GM12878 (cell line): ENCODE data around the gene CLDN12. TPM values are rescaled to one million over a fixed set of nuclear protein-coding genes. Genes with fewer than 3 reads are reported as not detected.

ENCODE experiments used
- ATAC-seq: fragments of 200-7000 bp; cut with Tn5 transposase; 3 replicates; pipeline ENCODE4 v1.9.1; 2020; ENCODE audit warnings: mild to moderate bottlenecking, moderate library complexity
- BruUV-seq: library from RNA; stranded (reverse); fragments of 400-500 nt; replicated peaks from 2 replicates; lab custom pipeline; 2021; lab: Mats Ljungman, UMichigan
- CTCF ChIA-PET: fragments of 300-600 bp; sonication (Branson Sonifier 250); formaldehyde crosslinking; extraction: SDS; loops from one replicate; lab custom pipeline; 2021; ENCODE audit warnings: inconsistent platforms; lab: Yijun Ruan, JAX
- POLR2A ChIA-PET: fragments of 350-600 bp; formaldehyde crosslinking; extraction: SDS; loops from one replicate; lab custom pipeline; 2021; ENCODE audit warnings: inconsistent platforms; lab: Charles Lee
- RAD21 ChIA-PET: fragments of 300-600 bp; sonication (Branson Sonifier 250); formaldehyde crosslinking; loops from one replicate; lab custom pipeline; 2023; ENCODE audit warnings: antibody characterized with exemption; ENCODE audit not compliant: unreplicated experiment; lab: Charles Lee
- SMC1A ChIA-PET: fragments of 300-600 bp; sonication (Branson Sonifier 250); formaldehyde crosslinking; loops from one replicate; lab custom pipeline; 2023; ENCODE audit not compliant: unreplicated experiment, uncharacterized antibody; lab: Charles Lee
- DNase-seq: peaks from one replicate; pipeline ENCODE4 v3.0.0-alpha.2; 2011; ENCODE audit warnings: low read depth, low spot score
- FAIRE-seq: peaks from 3 replicates; lab custom pipeline; 2011; peaks lifted over from hg19 to GRCh38; lab: Jason Lieb, UNC
- H2AFZ ChIP-seq: 2 replicates; pipeline ENCODE4 v1.6.0; 2011; ENCODE audit warnings: low read depth, low read length, control low read depth; ENCODE audit not compliant: control insufficient read depth
- H3K27ac ChIP-seq: 2 replicates; pipeline ENCODE4 v1.5.1; 2011; ENCODE audit warnings: control low read depth; ENCODE audit not compliant: control insufficient read depth, insufficient read depth
- H3K27me3 ChIP-seq, 2 experiments: replicated peaks in 1 of 2; 2 replicates each; pipeline versions ENCODE4 v1.6.0 to v1.6.1; 2011; ENCODE audit warnings: low read length in 1 of 2; ENCODE audit not compliant: control insufficient read depth in 2 of 2, insufficient read depth in 2 of 2
- H3K36me3 ChIP-seq, 2 experiments: 2 replicates each; pipeline ENCODE4 v1.5.1; 2011; ENCODE audit warnings: low read length in 1 of 2; ENCODE audit not compliant: control insufficient read depth in 2 of 2, insufficient read depth in 2 of 2
- H3K4me1 ChIP-seq: 2 replicates; pipeline ENCODE4 v1.6.1; 2011; ENCODE audit warnings: mild to moderate bottlenecking, low read length, moderate library complexity, mixed read lengths; ENCODE audit not compliant: control insufficient read depth, insufficient read depth
- H3K4me2 ChIP-seq: 2 replicates; pipeline ENCODE4 v1.6.0; 2011; ENCODE audit warnings: control low read depth; ENCODE audit not compliant: control insufficient read depth, insufficient read depth
- H3K4me3 ChIP-seq: fragments of 200-600 bp; sonication (generic); 2 replicates; pipeline ENCODE4 v1.5.1; 2016
- H3K79me2 ChIP-seq: 2 replicates; pipeline ENCODE4 v1.6.0; 2011; ENCODE audit warnings: low read length; ENCODE audit not compliant: control insufficient read depth, insufficient read depth
- H3K9ac ChIP-seq: 2 replicates; pipeline ENCODE4 v1.8.0; 2011; ENCODE audit warnings: low read length, control low read depth, mixed read lengths; ENCODE audit not compliant: control insufficient read depth, insufficient read depth
- H3K9me3 ChIP-seq: replicated peaks from 3 replicates; pipeline ENCODE4 v1.5.1; 2011; ENCODE audit warnings: mild to moderate bottlenecking, low read length; ENCODE audit not compliant: control insufficient read depth, insufficient read depth
- H4K20me1 ChIP-seq: 2 replicates; pipeline ENCODE4 v1.6.0; 2011; ENCODE audit not compliant: control insufficient read depth, insufficient read depth
- BACH1 ChIP-seq: fragments of 450-650 bp; IDR thresholded peaks from 2 replicates; pipeline ENCODE4 v1.6.1; 2017; ENCODE audit warnings: mild to moderate bottlenecking, borderline replicate concordance
- EP300 ChIP-seq, 2 experiments: fragments of 150-350 bp in 1 of 2; IDR thresholded peaks; 2 replicates each; pipeline ENCODE4 v1.6.1; 2011 to 2012; ENCODE audit warnings: low read depth in 2 of 2, low read length in 2 of 2, borderline replicate concordance in 1 of 2, improper control_type of control experiment in 1 of 2, inconsistent platforms in 1 of 2; ENCODE audit not compliant: control insufficient read depth in 1 of 2
- HDAC2 ChIP-seq: fragments of 200-600 bp; sonication (generic); IDR thresholded peaks from 2 replicates; pipeline ENCODE4 v1.6.1; 2017
- NFXL1 ChIP-seq: fragments of 450-650 bp; IDR thresholded peaks from 2 replicates; pipeline ENCODE4 v1.6.1; 2017; ENCODE audit warnings: antibody characterized with exemption, mild to moderate bottlenecking, borderline replicate concordance
- RBBP5 ChIP-seq: fragments of 200-600 bp; sonication (generic); conservative IDR thresholded peaks from 2 replicates; pipeline ENCODE4 v1.6.1; 2016
- WGBS: methylation state at CpG from one replicate; pipeline ENCODE4 v1.1.6; 2016; ENCODE audit warnings: low lambda C conversion rate; ENCODE audit not compliant: insufficient replicate concordance, insufficient coverage; ENCODE audit errors: missing lambda C conversion rate; 5-methylcytosine and 5-hydroxymethylcytosine counted together
- in situ Hi-C: fragments of 300-500 bp; cut with MboI; formaldehyde crosslinking; loops from 9 replicates; pipeline ENCODE4 v1.14.3; 2018; ENCODE audit warnings: mixed read lengths
- intact Hi-C: fragments of 100-400 bp; cut with micrococcal nuclease; formaldehyde crosslinking; loops from one replicate; pipeline ENCODE4 v1.14.2; 2022; ENCODE audit not compliant: unreplicated experiment
- polyA plus RNA-seq, 11 experiments: library from polyadenylated mRNA; depleted of rRNA in 4 of 11; unstranded in 6 of 11; stranded (reverse) in 5 of 11; fragments of >200 nt; fragmentation: Nextera tagmentation in 4 of 11; fragmentation: Illumina TruSeq in 1 of 11; extraction: Ambion mirVana in 4 of 11; extraction: Trizol in 1 of 11; gene quantifications; 1 replicate in 1 of 11; 2 replicates in 10 of 11; pipeline versions ENCODE4 v1.2.1 to v1.2.3, GENCODE V29; 2011 to 2016; ENCODE audit warnings: inconsistent platforms in 2 of 11, missing spikeins in 2 of 11, low read depth in 1 of 11
- total RNA-seq, 4 experiments: library from RNA; depleted of rRNA in 3 of 4; stranded (reverse); fragments of >200 nt in 3 of 4; fragmentation: Illumina TruSeq in 1 of 4; extraction: Trizol in 1 of 4; gene quantifications; 2 replicates each; pipeline versions ENCODE4 v1.2.1 to v1.2.3, GENCODE V29; 2013 to 2021
- TF ChIP-seq, protein P1 (sequence below), 3 experiments: IDR thresholded peaks in 2 of 3; conservative IDR thresholded peaks in 1 of 3; 2 replicates each; pipeline ENCODE4 v1.5.1; 2011; ENCODE audit warnings: low read depth in 3 of 3, low read length in 3 of 3, mild to moderate bottlenecking in 3 of 3, control low read depth in 2 of 3, moderate library complexity in 2 of 3, inconsistent platforms in 1 of 3, mixed read lengths in 1 of 3; ENCODE audit not compliant: control insufficient read depth in 2 of 3, insufficient read depth in 1 of 3; ENCODE audit errors: extremely low read depth in 1 of 3

Gene CLDN12
- total and polyA plus RNA-seq, 10 of the 15 experiments (the other 5 are each of a cell fraction or from before 2014, with no cell fraction given): 3.1 to 41.1 (median 6.8) TPM

DNA sequence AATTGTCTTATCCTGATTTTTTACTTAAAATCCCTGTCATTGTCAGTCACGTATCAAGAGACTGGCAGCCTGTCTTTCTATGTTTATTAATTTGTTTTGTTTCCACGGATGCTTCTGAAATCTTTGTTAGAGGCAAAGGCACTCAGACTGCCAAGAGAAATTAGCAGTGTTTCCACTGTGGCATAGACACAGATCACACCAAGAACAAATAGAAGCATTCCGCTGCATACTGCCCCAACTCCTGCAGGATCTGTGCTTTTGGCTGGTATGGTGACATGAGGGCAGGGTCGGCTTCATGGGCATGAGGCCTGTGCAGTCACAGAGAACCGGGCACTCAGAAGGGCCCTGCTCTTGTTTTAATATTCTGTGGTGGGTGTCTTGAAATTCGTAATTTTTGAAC lies 18.4 kb downstream of the CLDN12 start:
- Histone ChIP-seq H3K27ac (no peak overlapping the region), H4K20me1 (no peaks in the 10 kb centered on the region), H3K36me3 (no peaks in the 10 kb centered on the region), H3K4me2 (no peak overlapping the region)
- SMC1A ChIA-PET: interaction anchor here (0.7 to 2.7 kb wide), 6 partner anchors 8 to 269 kb away, joined by 3 to 20 read pairs (median 4); no protein-coding TSS in a partner anchor
- in situ Hi-C loops (no loop called here), intact Hi-C loops (no loop called here)
- CTCF ChIA-PET: interaction anchor here (1.1 to 3.5 kb wide), 5 partner anchors 11 to 158 kb away, joined by 3 to 19 read pairs (median 8); no protein-coding TSS in a partner anchor
- 68% methylated on average over 6 of the region's 6 CpGs for WGBS
- TF ChIP-seq RBBP5 (no peak), BACH1 (no peak), EP300 (IDR thresholded peaks at IDR 0.05; ENCODE audit: borderline replicate concordance in 1 of 2, control insufficient read depth in 1 of 2, low read depth in 2 of 2, low read length in 2 of 2) (no peak), NFXL1 (no peak), HDAC2 (no peak)
- TF ChIP-seq, protein P1, sequence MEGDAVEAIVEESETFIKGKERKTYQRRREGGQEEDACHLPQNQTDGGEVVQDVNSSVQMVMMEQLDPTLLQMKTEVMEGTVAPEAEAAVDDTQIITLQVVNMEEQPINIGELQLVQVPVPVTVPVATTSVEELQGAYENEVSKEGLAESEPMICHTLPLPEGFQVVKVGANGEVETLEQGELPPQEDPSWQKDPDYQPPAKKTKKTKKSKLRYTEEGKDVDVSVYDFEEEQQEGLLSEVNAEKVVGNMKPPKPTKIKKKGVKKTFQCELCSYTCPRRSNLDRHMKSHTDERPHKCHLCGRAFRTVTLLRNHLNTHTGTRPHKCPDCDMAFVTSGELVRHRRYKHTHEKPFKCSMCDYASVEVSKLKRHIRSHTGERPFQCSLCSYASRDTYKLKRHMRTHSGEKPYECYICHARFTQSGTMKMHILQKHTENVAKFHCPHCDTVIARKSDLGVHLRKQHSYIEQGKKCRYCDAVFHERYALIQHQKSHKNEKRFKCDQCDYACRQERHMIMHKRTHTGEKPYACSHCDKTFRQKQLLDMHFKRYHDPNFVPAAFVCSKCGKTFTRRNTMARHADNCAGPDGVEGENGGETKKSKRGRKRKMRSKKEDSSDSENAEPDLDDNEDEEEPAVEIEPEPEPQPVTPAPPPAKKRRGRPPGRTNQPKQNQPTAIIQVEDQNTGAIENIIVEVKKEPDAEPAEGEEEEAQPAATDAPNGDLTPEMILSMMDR (IDR thresholded peaks at IDR 0.05 in 2 of 3, conservative IDR thresholded peaks at IDR 0.05 in 1 of 3; ENCODE audit: control insufficient read depth in 2 of 3, extremely low read depth in 1 of 3, insufficient read depth in 1 of 3, low read depth in 3 of 3, low read length in 3 of 3): no peak
- TF ChIP-seq, all 136 proteins: peak for 0
- DNase-seq: no peak
- no peak overlapping the region for H3K4me3 ChIP-seq
- POLR2A ChIA-PET: no interaction called here
- H3K79me2 ChIP-seq: no peaks in the 10 kb centered on the region
- H2AFZ ChIP-seq: no peak overlapping the region
- RAD21 ChIA-PET: interaction anchor here (1.2 kb wide), 1 partner anchor 18 kb away, joined by 5 read pairs; the partner anchor contains the start of gene CLDN12
- ATAC-seq: no peak
- no peaks in the 10 kb centered on the region for H3K27me3 ChIP-seq
- no peak overlapping the region for H3K9ac ChIP-seq
- H3K4me1 ChIP-seq: peaks cover 10% of the 10 kb centered on the region
- no peak for FAIRE-seq
- no peaks in the 10 kb centered on the region for H3K9me3 ChIP-seq
- no TSS peak for BruUV-seq
